HG03342 (cell line): ENCODE data around the gene SPRED1.
"Not testable (repeated sequence)": the region's sequence is repeated elsewhere in the genome, so short reads cannot be mapped to it uniquely, and the experiment has no call there.

Experiments
- ATAC-seq: cut with Tn5 transposase; IDR thresholded peaks from one replicate; pipeline ENCODE4 v1.9.1; 2021; ENCODE audit warnings: mild to moderate bottlenecking, moderate library complexity; ENCODE audit not compliant: unreplicated experiment

SPRED1 gene

GRCh38 chr15:38275959-38276358 is 23.3 kb downstream of the SPRED1 start:
- no peak for ATAC-seq

GRCh38 chr15:38277281-38277680 is 24.6 kb downstream of the SPRED1 start:
- not testable (repeated sequence) for ATAC-seq

GRCh38 chr15:38281031-38281430 is 28.4 kb downstream of the SPRED1 start:
- no peak for ATAC-seq

- no peak for ATAC-seq
These were observed 30.4 kb downstream of the SPRED1 start for GRCh38 chr15:38283010-38283409.

GRCh38 chr15:38285456-38285855 is 32.8 kb downstream of the SPRED1 start:
- no peak for ATAC-seq

GRCh38 chr15:38294126-38294525 is 41.5 kb downstream of the SPRED1 start:
- no peak for ATAC-seq

- no peak for ATAC-seq
These were observed 45.2 kb downstream of the SPRED1 start for GRCh38 chr15:38297623-38298388.

- ATAC-seq, result no peak
These were observed 46.6 kb downstream of the SPRED1 start for GRCh38 chr15:38299216-38299615.

GRCh38 chr15:38300395-38300794 is 47.8 kb downstream of the SPRED1 start:
- no peak for ATAC-seq

- ATAC-seq, result no peak
These were observed 51.8 kb downstream of the SPRED1 start for GRCh38 chr15:38304481-38304880.

- no peak for ATAC-seq
These were observed 54.6 kb downstream of the SPRED1 start for GRCh38 chr15:38307251-38307650.

- no peak for ATAC-seq
These were observed 55.4 kb downstream of the SPRED1 start for GRCh38 chr15:38307861-38308641.

- no peak for ATAC-seq
These were observed 56.2 kb downstream of the SPRED1 start for GRCh38 chr15:38308797-38309196.

- no peak for ATAC-seq
These were observed 59.6 kb downstream of the SPRED1 start for GRCh38 chr15:38312190-38312589.

GRCh38 chr15:38316311-38316710 is 63.7 kb downstream of the SPRED1 start:
- no peak for ATAC-seq

- no peak for ATAC-seq
These were observed 67.5 kb downstream of the SPRED1 start for GRCh38 chr15:38320181-38320580.

- no peak for ATAC-seq
These were observed 68.2 kb downstream of the SPRED1 start for GRCh38 chr15:38320866-38321265.

GRCh38 chr15:38323895-38324294 is 71.3 kb downstream of the SPRED1 start:
- ATAC-seq, result no peak

GRCh38 chr15:38324939-38325647 is 72.5 kb downstream of the SPRED1 start:
- no peak for ATAC-seq

- ATAC-seq, result no peak
These were observed 73.0 kb downstream of the SPRED1 start for GRCh38 chr15:38325648-38325990.

GRCh38 chr15:38332711-38333110 is 80.1 kb downstream of the SPRED1 start:
- ATAC-seq, result no peak

- ATAC-seq, result no peak
These were observed 82.5 kb downstream of the SPRED1 start for GRCh38 chr15:38335116-38335515.
